AG04449 (cell line): ENCODE data around the gene RIC8A.
"Not testable (repeated sequence)": the region's sequence is repeated elsewhere in the genome, so short reads cannot be mapped to it uniquely, and the experiment has no call there.

Experiments
- CTCF ChIA-PET: fragments of 350-600 bp; formaldehyde crosslinking; extraction: SDS; loops from one replicate; lab custom pipeline; 2021; ENCODE audit warnings: antibody characterized with exemption; lab: Yijun Ruan, JAX
- POLR2A ChIA-PET: fragments of 400-600, 350-600 bp; formaldehyde crosslinking; extraction: SDS; loops from one replicate; lab custom pipeline; 2020; ENCODE audit warnings: antibody characterized with exemption, inconsistent platforms; lab: Yijun Ruan, JAX
- DNase-seq: peaks from one replicate; pipeline ENCODE4 v3.0.0-alpha.2; 2010; ENCODE audit warnings: low read depth, low spot score
- H3K4me3 ChIP-seq: 2 replicates; pipeline ENCODE4 v1.5.1; 2011; ENCODE audit warnings: low read depth, mild to moderate bottlenecking, control low read depth, low read length
- TF ChIP-seq, protein P1 (sequence below): IDR thresholded peaks from one replicate; pipeline ENCODE4 v1.5.1; 2011; ENCODE audit warnings: mild to moderate bottlenecking, moderate library complexity, low read length, control low read depth, inconsistent platforms; ENCODE audit not compliant: insufficient read depth; ENCODE audit errors: missing control alignments

The RIC8A gene

GRCh38 chr11:217704-218103 lies 10.2 kb downstream of the RIC8A start:
- TF ChIP-seq, protein P1, sequence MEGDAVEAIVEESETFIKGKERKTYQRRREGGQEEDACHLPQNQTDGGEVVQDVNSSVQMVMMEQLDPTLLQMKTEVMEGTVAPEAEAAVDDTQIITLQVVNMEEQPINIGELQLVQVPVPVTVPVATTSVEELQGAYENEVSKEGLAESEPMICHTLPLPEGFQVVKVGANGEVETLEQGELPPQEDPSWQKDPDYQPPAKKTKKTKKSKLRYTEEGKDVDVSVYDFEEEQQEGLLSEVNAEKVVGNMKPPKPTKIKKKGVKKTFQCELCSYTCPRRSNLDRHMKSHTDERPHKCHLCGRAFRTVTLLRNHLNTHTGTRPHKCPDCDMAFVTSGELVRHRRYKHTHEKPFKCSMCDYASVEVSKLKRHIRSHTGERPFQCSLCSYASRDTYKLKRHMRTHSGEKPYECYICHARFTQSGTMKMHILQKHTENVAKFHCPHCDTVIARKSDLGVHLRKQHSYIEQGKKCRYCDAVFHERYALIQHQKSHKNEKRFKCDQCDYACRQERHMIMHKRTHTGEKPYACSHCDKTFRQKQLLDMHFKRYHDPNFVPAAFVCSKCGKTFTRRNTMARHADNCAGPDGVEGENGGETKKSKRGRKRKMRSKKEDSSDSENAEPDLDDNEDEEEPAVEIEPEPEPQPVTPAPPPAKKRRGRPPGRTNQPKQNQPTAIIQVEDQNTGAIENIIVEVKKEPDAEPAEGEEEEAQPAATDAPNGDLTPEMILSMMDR: no peak
- no peak for DNase-seq
- H3K4me3 ChIP-seq: no peak overlapping the region
- ChIA-PET CTCF (interaction anchor here (0.6 to 1.2 kb wide), 2 partner anchors 48 to 146 kb away, joined by 3 read pairs; no protein-coding TSS in a partner anchor), POLR2A (interaction anchor here (2.9 kb wide), 1 partner anchor 10 kb away, joined by 15 read pairs; the partner anchor contains the start of genes BET1L and RIC8A)

- POLR2A ChIA-PET: no interaction called here
- H3K4me3 ChIP-seq: no peak overlapping the region
- TF ChIP-seq, protein P1: no peak
- no peak for DNase-seq
- CTCF ChIA-PET: interaction anchor here (0.9 to 1.4 kb wide), 2 partner anchors 142 to 230 kb away, joined by 3 to 5 read pairs; no protein-coding TSS in a partner anchor
Observed at GRCh38 chr11:218815-219593, 11.5 kb downstream of the RIC8A start.

- POLR2A ChIA-PET, H3K4me3 ChIP-seq, DNase-seq: not testable (repeated sequence)
- CTCF ChIA-PET: interaction anchor here (0.9 kb wide), 1 partner anchor 9 kb away, joined by 4 read pairs; no protein-coding TSS in a partner anchor
Observed at GRCh38 chr11:220641-221215, 13.2 kb downstream of the RIC8A start.

- ChIA-PET POLR2A (interaction anchor here (0.7 to 1.2 kb wide), 2 partner anchors 10 to 14 kb away, joined by 3 to 7 read pairs; partner anchors contain the start of genes BET1L and RIC8A), CTCF (interaction anchor here (0.9 to 1.2 kb wide), 3 partner anchors 8 to 226 kb away, joined by 3 to 4 read pairs (median 4); no protein-coding TSS in a partner anchor)
- no peak for DNase-seq
- TF ChIP-seq, protein P1: no peak
- H3K4me3 ChIP-seq: no peak overlapping the region
Observed at GRCh38 chr11:221539-221938, 14.0 kb downstream of the RIC8A start.

DNA sequence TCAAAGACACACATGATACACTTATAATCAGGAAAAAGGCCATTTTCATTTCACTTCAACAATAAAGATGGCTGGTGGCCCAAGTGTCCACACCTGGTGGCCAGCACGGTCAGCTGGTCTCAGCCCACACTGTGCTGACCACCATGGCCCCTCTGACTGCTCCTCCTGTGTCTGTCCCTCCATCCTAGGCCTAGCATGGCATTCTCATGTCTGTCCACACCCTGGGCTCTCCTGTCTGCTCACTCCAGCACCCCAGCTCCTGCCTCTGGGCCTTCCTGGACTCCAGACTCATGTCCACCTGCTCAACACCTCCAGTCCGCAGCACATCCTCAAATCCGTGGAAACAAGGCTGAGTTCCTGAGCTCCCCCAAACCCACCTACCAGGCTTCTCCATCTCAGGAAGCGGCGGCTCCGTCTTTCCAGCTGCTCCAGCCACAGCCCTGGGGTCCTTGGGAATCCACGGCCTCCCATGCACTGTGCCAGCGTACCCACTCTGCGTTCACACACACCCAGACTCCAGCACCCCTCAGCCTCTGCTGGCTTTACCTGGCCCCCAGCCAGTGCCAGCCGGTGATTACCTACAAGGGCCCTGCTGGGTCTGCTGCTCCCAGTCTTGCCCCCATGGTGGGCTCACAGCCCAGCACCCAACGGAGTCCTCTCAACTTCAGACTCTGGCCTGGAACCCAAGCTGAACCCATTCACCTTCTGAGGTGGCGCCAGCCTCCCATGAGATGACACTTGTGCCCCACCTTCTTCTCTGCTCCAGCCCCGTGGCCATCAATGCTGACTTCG lies 14.7 kb downstream of the RIC8A start:
- POLR2A ChIA-PET: interaction anchor here (0.7 to 1.2 kb wide), 2 partner anchors 10 to 15 kb away, joined by 3 to 7 read pairs; partner anchors contain the start of genes BET1L and RIC8A
- no peak for DNase-seq
- TF ChIP-seq, protein P1: no peak
- CTCF ChIA-PET: interaction anchor here (0.9 to 1.2 kb wide), 5 partner anchors 8 to 226 kb away, joined by 3 to 4 read pairs (median 3); no protein-coding TSS in a partner anchor
- H3K4me3 ChIP-seq: no peak overlapping the region
